Neural cell (in vitro differentiated cells): ENCODE data around the gene UGT2A2. TPM values are rescaled to one million over a fixed set of nuclear protein-coding genes. Genes with fewer than 3 reads are reported as not detected.
"Not testable (repeated sequence)": the region's sequence is repeated elsewhere in the genome, so short reads cannot be mapped to it uniquely, and the experiment has no call there.

Source experiments
- H2AFZ ChIP-seq: fragments of 200-600, 300-800 bp; sonication (generic), shearing (Covaris generic); 2 replicates; pipeline ENCODE4 v1.6.0; 2014; ENCODE audit warnings: low read depth, mild to moderate bottlenecking, antibody characterized with exemption, low read length, moderate library complexity
- H3F3A ChIP-seq: fragments of 200-600 bp; shearing (Covaris generic); 2 replicates; pipeline ENCODE4 v1.6.1; 2016; ENCODE audit warnings: mild to moderate bottlenecking, moderate library complexity, mixed read lengths, antibody characterized with exemption, low read length; ENCODE audit not compliant: insufficient read depth, poor library complexity, severe bottlenecking
- H3K27ac ChIP-seq: fragments of 200-600, 300-800 bp; sonication (generic), shearing (Covaris generic); 2 replicates; pipeline ENCODE4 v1.5.1; 2014; ENCODE audit warnings: mild to moderate bottlenecking, low read length, moderate library complexity
- H3K27me3 ChIP-seq: fragments of 300-800, 200-600 bp; sonication (generic), shearing (Covaris generic); 2 replicates; pipeline ENCODE4 v1.6.0; 2014; ENCODE audit warnings: mild to moderate bottlenecking, low read depth, low read length, moderate library complexity; ENCODE audit not compliant: insufficient read depth
- H3K36me3 ChIP-seq: fragments of 300-800, 200-600 bp; sonication (generic), shearing (Covaris generic); 2 replicates; pipeline ENCODE4 v1.5.1; 2014; ENCODE audit warnings: mild to moderate bottlenecking, antibody characterized with exemption, low read length, moderate library complexity; ENCODE audit not compliant: insufficient read depth
- H3K4me2 ChIP-seq: fragments of 300-800, 200-600 bp; sonication (generic), shearing (Covaris generic); 2 replicates; pipeline ENCODE4 v1.6.0; 2014; ENCODE audit warnings: mild to moderate bottlenecking, low read length
- H3K4me3 ChIP-seq: fragments of 300-800, 200-600 bp; sonication (generic), shearing (Covaris generic); 2 replicates; pipeline ENCODE4 v1.5.1; 2014; ENCODE audit warnings: mild to moderate bottlenecking, low read length, moderate library complexity
- H3K79me2 ChIP-seq: fragments of 200-600 bp; shearing (Covaris generic); replicated peaks from 2 replicates; pipeline ENCODE4 v1.6.0; 2014; ENCODE audit warnings: mild to moderate bottlenecking, low read length, moderate library complexity; ENCODE audit not compliant: insufficient read depth
- H3K9ac ChIP-seq: fragments of 300-800, 200-600 bp; sonication (generic), shearing (Covaris generic); 2 replicates; pipeline ENCODE4 v1.6.1; 2016; ENCODE audit warnings: mild to moderate bottlenecking, low read length, mixed read lengths
- H3K9me2 ChIP-seq: fragments of 200-600 bp; shearing (Covaris generic); 2 replicates; pipeline ENCODE4 v1.6.1; 2016; ENCODE audit warnings: mild to moderate bottlenecking, low read length, mixed read lengths; ENCODE audit not compliant: insufficient read depth
- H3K9me3 ChIP-seq: fragments of 200-600, 300-800 bp; sonication (generic), shearing (Covaris generic); 2 replicates; pipeline ENCODE4 v1.6.1; 2016; ENCODE audit warnings: mild to moderate bottlenecking, mixed run types, low read length, moderate library complexity, mixed read lengths
- H4K20me1 ChIP-seq: fragments of 200-600 bp; shearing (Covaris generic); 2 replicates; pipeline ENCODE4 v1.6.1; 2016; ENCODE audit warnings: mild to moderate bottlenecking, mixed run types; ENCODE audit not compliant: insufficient read depth
- CTCF ChIP-seq: fragments of 450-650 bp; IDR thresholded peaks from 2 replicates; pipeline ENCODE4 v1.5.1; 2014; ENCODE audit warnings: antibody characterized with exemption, mild to moderate bottlenecking, moderate library complexity; ENCODE audit not compliant: poor library complexity, severe bottlenecking
- EP300 ChIP-seq: fragments of 450-650 bp; conservative IDR thresholded peaks from 2 replicates; pipeline ENCODE4 v1.6.1; 2014; ENCODE audit warnings: antibody characterized with exemption, mild to moderate bottlenecking, moderate library complexity; ENCODE audit not compliant: poor library complexity, severe bottlenecking
- EZH2 ChIP-seq: fragments of 200-600, 300-800 bp; shearing (Covaris generic), sonication (generic); IDR thresholded peaks from 2 replicates; pipeline ENCODE4 v1.6.1; 2014; ENCODE audit warnings: antibody characterized with exemption, low read length, borderline replicate concordance, mild to moderate bottlenecking; ENCODE audit not compliant: insufficient read depth, poor library complexity, severe bottlenecking
- MXI1 ChIP-seq: fragments of 450-650 bp; conservative IDR thresholded peaks from 2 replicates; pipeline ENCODE4 v1.6.1; 2014; ENCODE audit warnings: antibody characterized with exemption, mild to moderate bottlenecking; ENCODE audit not compliant: poor library complexity, severe bottlenecking
- POLR2AphosphoS5 ChIP-seq: IDR thresholded peaks from 2 replicates; pipeline ENCODE4 v1.6.1; 2012
- RAD21 ChIP-seq: fragments of 450-650 bp; conservative IDR thresholded peaks from 2 replicates; pipeline ENCODE4 v1.6.1; 2014; ENCODE audit warnings: antibody characterized with exemption, mild to moderate bottlenecking, moderate library complexity
- REST ChIP-seq: IDR thresholded peaks from 2 replicates; pipeline ENCODE4 v1.6.1; 2012; ENCODE audit warnings: borderline replicate concordance
- SMC3 ChIP-seq: fragments of 450-650 bp; conservative IDR thresholded peaks from 2 replicates; pipeline ENCODE4 v1.6.1; 2014; ENCODE audit warnings: antibody characterized with exemption, mild to moderate bottlenecking, moderate library complexity; ENCODE audit not compliant: poor library complexity
- TAF1 ChIP-seq: IDR thresholded peaks from 2 replicates; pipeline ENCODE4 v1.6.1; 2012; ENCODE audit warnings: low read depth
- polyA plus RNA-seq: library from polyadenylated mRNA; depleted of rRNA; stranded (reverse); fragments of >200 nt; gene quantifications from 2 replicates; pipeline ENCODE4 v1.2.3, GENCODE V29; 2014

Gene UGT2A2
- polyA plus RNA-seq, 1 donor from 2014 or later = not detected

- not testable (repeated sequence) for H3K4me3 ChIP-seq, H3K9me2 ChIP-seq, H3K27ac ChIP-seq, H3K27me3 ChIP-seq, H3K9me3 ChIP-seq, H3K4me2 ChIP-seq, H2AFZ ChIP-seq, H3F3A ChIP-seq, H3K9ac ChIP-seq, H3K79me2 ChIP-seq, H4K20me1 ChIP-seq, H3K36me3 ChIP-seq
Observed at GRCh38 chr4:69661130-69661803, 21.8 kb upstream of the UGT2A2 start.

- Histone ChIP-seq H3K36me3 (no peaks in the 10 kb centered on the region), H3K9me3 (no peaks in the 10 kb centered on the region), H3F3A (no peaks in the 10 kb centered on the region), H3K27me3 (no peaks in the 10 kb centered on the region), H3K79me2 (no peaks in the 10 kb centered on the region), H2AFZ (no peak overlapping the region), H3K27ac (no peak overlapping the region), H3K4me2 (no peak overlapping the region), H3K4me3 (no peak overlapping the region), H4K20me1 (no peaks in the 10 kb centered on the region), H3K9ac (no peak overlapping the region), H3K9me2 (no peaks in the 10 kb centered on the region)
- TF ChIP-seq REST (no peak), TAF1 (no peak), RAD21 (no peak), EP300 (no peak), POLR2AphosphoS5 (no peak), EZH2 (no peak), SMC3 (no peak), MXI1 (no peak), CTCF (no peak)
Observed at GRCh38 chr4:69658133-69658532, 18.7 kb upstream of the UGT2A2 start.

- Histone ChIP-seq H3F3A (no peaks in the 10 kb centered on the region), H3K4me3 (no peak overlapping the region), H3K27ac (no peak overlapping the region), H2AFZ (no peak overlapping the region), H3K9me2 (no peaks in the 10 kb centered on the region), H4K20me1 (no peaks in the 10 kb centered on the region), H3K27me3 (no peaks in the 10 kb centered on the region), H3K9me3 (no peaks in the 10 kb centered on the region), H3K79me2 (no peaks in the 10 kb centered on the region), H3K9ac (no peak overlapping the region), H3K36me3 (no peaks in the 10 kb centered on the region), H3K4me2 (no peak overlapping the region)
- no peak for TF ChIP-seq EP300
- TF ChIP-seq EZH2 = no peak
- no peak for TF ChIP-seq POLR2AphosphoS5
- no peak for TF ChIP-seq REST
- no peak for TF ChIP-seq TAF1
- TF ChIP-seq MXI1 = no peak
- TF ChIP-seq RAD21 = no peak
- TF ChIP-seq CTCF = no peak
- TF ChIP-seq SMC3 = no peak
Observed at GRCh38 chr4:69656653-69657158, 17.3 kb upstream of the UGT2A2 start.
